Hematopoietic multipotent progenitor cell treated with erythropoietin and hydrocortisone succinate and interleukin-3 and kit ligand, for 17 days (in vitro differentiated cells): ENCODE data around the gene FARP1.

Experiments
- DNase-seq: peaks from one replicate; pipeline ENCODE4 v3.0.0-alpha.2; 2015; ENCODE audit warnings: low spot score

FARP1 gene

GRCh38 chr13:98445340-98446233 lies 302.7 kb downstream of the FARP1 start:
- DNase-seq = peak; percentile 70

DNA sequence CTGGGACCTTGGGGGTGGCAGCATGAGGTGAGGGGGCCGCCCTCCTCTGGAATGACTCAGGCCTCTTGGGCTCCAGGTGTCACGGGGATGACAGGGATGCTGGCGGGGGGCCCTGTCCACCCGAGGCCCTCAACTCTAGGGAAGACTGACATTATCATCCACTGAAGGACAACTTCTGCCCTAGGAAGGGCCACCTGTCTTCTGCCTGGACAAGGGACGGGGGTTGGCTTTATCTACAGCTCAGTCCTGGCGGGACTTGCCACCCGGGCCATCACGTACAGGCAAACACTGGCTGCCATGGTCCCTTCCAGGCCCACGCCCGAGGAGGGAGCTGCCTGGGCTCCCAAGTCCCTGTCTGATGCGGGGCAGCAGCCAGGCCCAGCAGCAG lies 303.3 kb downstream of the FARP1 start:
- no peak for DNase-seq

- DNase-seq = no peak
These were observed 304.2 kb downstream of the FARP1 start for GRCh38 chr13:98447130-98447529.

- peak; percentile 38 for DNase-seq
These were observed 305.2 kb downstream of the FARP1 start for GRCh38 chr13:98447881-98448641.

DNA sequence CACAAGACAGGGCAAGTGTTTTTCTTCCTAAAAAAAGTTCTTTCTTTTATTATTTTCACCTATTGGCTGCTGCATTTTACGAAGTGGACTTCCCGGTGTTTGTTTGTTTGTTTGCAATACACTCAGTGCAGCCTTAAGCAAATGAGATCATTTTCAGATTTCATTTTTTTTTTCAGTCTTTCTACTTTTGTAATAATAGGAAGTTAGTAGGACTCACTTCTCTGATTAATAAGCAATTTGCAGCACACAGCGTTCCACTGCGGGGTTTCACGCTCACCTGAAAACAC lies 305.7 kb downstream of the FARP1 start:
- DNase-seq = no peak

- DNase-seq = no peak
These were observed 306.4 kb downstream of the FARP1 start for GRCh38 chr13:98449273-98449672.

DNA sequence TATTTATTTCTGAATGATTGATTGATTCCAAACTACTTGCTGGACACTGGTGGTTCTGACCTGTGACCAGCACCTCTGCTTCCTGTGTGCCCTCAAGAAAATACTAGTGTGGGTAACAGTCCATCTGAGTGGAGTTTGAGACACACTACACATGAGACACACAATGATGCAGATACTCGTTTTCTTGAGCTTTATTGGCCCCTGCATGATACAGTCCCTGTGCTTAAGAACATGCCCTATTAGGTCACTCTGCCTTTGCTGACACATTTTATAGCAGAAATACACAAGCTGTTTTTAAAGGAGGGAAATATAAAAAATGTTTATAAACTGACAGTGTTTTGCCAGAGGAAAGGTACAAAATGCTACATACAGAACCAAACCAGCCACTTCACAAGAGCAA lies 307.1 kb downstream of the FARP1 start:
- no peak for DNase-seq

- no peak for DNase-seq
These were observed 307.7 kb downstream of the FARP1 start for GRCh38 chr13:98450539-98451111.

DNA sequence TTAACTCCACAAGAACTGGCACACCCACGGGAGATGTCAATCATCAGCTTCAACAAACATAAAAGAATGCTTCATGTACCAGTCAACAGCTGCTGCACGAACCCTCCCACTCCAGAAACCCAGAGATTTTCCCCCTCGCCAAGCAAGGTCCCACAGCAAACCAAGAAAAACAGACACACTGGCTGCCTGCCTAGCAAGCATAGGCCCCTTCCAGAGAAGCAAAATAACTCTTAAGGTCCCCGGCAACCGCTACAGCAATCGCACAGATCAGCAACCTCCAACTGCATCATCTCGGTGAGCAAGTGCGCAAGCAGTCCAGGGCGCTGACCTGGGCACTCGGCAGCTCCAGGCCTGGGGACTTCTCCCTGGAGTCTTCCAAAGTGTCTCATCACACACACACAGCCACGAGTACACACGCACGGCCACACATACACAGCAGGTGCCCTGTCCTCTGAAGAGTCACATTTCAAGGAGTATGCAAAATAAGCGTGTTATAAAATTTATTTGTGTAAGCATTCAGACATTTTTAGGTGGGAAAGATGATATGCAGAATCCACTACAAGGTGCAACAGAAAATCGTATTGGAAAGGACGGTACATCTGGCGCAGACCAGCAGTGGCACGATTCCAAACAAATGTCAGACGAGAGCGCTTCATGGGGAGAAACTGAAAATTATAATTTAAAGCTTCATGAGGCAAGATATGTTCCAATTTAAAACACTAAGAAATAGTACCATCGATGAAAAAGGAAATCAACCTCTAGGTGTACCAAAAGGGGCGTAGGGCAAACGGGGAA lies 309.0 kb downstream of the FARP1 start:
- DNase-seq = no peak

DNA sequence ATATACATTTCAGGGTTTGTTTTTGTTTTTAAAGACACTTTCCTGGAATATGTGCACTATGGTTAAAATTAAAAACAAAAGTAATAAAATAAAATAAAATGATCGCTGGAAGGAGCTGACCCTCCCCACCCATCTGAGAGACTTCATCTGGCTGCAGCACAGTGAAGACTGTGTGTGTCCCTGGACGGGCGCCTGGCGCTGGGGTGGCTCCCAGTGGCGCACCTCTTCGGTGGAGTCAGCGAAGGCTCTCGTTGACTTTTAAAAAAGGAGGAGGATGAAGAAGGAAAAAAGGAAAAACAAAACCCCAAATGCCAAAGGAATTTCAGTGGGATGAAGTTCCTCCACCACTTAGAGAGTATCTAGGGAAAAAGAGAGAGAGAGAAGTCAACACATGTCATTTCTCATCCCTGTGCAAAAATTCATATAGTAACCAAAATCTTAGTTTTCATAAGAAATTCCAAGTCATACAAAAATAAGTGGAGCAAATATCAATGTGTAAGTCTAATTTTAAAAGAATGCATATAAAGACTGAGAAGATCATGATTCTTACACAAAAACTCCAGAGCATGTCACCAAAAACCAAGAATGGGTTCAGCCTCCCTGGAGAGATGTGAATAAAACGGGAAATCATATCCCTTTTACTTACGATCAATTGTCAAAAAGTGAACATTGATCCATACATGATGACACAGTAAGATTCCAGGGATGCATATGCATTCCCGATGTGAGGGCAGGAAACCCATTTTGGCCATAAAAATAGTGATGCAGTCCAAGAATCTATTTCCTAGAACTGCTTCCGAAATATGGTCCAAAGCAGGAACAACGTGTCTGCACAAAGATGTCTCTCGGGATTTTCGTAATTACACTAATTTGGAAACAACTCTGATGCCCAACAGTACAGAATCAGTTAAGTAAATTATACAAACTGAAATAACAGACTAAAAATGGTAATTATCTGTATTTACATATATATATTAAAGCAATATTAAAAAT lies 310.3 kb downstream of the FARP1 start:
- DNase-seq = no peak

GRCh38 chr13:98454389-98454881 lies 311.5 kb downstream of the FARP1 start:
- no peak for DNase-seq

- DNase-seq = no peak
These were observed 313.5 kb downstream of the FARP1 start for GRCh38 chr13:98456413-98456845.

- no peak for DNase-seq
These were observed 314.2 kb downstream of the FARP1 start for GRCh38 chr13:98457053-98457452.

- DNase-seq = no peak
These were observed 315.5 kb downstream of the FARP1 start for GRCh38 chr13:98458431-98458830.

DNA sequence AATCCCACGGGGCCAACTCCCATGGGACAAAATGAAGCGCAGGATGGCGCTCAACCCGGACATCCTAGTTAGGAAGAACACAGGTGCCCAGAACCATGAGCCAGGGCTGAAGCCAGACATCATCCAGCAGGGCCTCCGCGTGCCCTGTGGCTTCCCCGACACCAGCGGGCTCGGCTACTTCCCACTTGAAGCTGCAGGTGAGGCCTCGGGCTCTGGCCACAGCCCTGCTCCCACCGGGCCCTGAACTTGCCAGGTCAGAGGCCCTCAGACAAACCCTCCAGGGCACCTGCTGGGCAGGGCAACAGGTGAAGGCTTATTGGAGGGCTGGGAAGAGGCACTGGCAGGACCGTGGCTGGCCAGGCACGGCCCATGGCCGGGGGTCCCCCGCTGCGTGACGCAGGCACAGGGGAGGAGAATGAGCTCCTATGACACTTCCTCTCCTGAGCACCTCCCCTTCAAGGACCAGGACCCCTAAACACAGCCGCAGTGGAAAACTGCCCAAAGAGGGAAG lies 316.3 kb downstream of the FARP1 start:
- DNase-seq = no peak

- no peak for DNase-seq
These were observed 317.0 kb downstream of the FARP1 start for GRCh38 chr13:98459721-98460370.

GRCh38 chr13:98460516-98460915 lies 317.6 kb downstream of the FARP1 start:
- no peak for DNase-seq

GRCh38 chr13:98461486-98462240 lies 318.8 kb downstream of the FARP1 start:
- DNase-seq = no peak

GRCh38 chr13:98462241-98462882 lies 319.5 kb downstream of the FARP1 start:
- DNase-seq = no peak
